ENCODE measurements around the gene ASTN2. TPM values are rescaled to one million over a fixed set of nuclear protein-coding genes. Genes with fewer than 3 reads are reported as not detected.

The ASTN2 gene
- total RNA-seq, 1 experiment from 2014 or later: 4.8 TPM

- DNase-seq (ENCODE audit: low read depth, low spot score) (no peak), ATAC-seq (no peak)
- Histone ChIP-seq H3K27me3 (ENCODE audit: insufficient read depth, low read length) (peaks cover 22% of the 10 kb centered on the region), H2AFZ (ENCODE audit: low read depth, low read length, poor library complexity, severe bottlenecking) (no peak overlapping the region), H3K9me2 (ENCODE audit: insufficient read depth) (no peaks in the 10 kb centered on the region), H3K4me2 (ENCODE audit: low read length) (no peak overlapping the region), H3K36me3 (ENCODE audit: control insufficient read depth in 1 of 2, insufficient read depth in 2 of 2, low read length in 2 of 2) (no peaks in the 10 kb centered on the region), H3K79me2 (ENCODE audit: insufficient read depth, low read length) (no peaks in the 10 kb centered on the region), H3K9ac (ENCODE audit: low read length) (no peak overlapping the region), H3K27ac (ENCODE audit: low read depth, low read length) (no peak overlapping the region), H3K4me3 (replicated peaks in 1 of 2; ENCODE audit: low read depth in 1 of 2, low read length in 2 of 2) (no peak overlapping the region), H3K4me1 (ENCODE audit: control insufficient read depth in 1 of 2, insufficient read depth in 2 of 2, low read length in 2 of 2) (no peaks in the 10 kb centered on the region), H3K9me3 (ENCODE audit: control insufficient read depth in 1 of 2, insufficient read depth in 1 of 2, low read depth in 1 of 2, low read length in 2 of 2) (no peaks in the 10 kb centered on the region), H4K20me1 (ENCODE audit: insufficient read depth) (no peaks in the 10 kb centered on the region)
- POLR2A ChIA-PET: no interaction called here
- no peak for TF ChIP-seq SIN3A (IDR thresholded peaks at IDR 0.05; ENCODE audit: low read depth)
- no peak for TF ChIP-seq TCF7L2 (IDR thresholded peaks at IDR 0.05; ENCODE audit: borderline replicate concordance, extremely low read depth, insufficient read depth, insufficient read length)
- no peak for TF ChIP-seq SRF (IDR thresholded peaks at IDR 0.05; ENCODE audit: low read depth)
- TF ChIP-seq ZFX (IDR thresholded peaks at IDR 0.05): no peak
- no peak for TF ChIP-seq CTCF (IDR thresholded peaks at IDR 0.05 in 2 of 3, conservative IDR thresholded peaks at IDR 0.05 in 1 of 3; ENCODE audit: borderline replicate concordance in 1 of 3, insufficient read depth in 1 of 3, low read depth in 2 of 3, low read length in 2 of 3)
- TF ChIP-seq SP1 (IDR thresholded peaks at IDR 0.05; ENCODE audit: low read depth): no peak
- no peak for TF ChIP-seq EZH2phosphoT487 (IDR thresholded peaks at IDR 0.05; ENCODE audit: borderline replicate concordance)
- no peak for TF ChIP-seq JUND (IDR thresholded peaks at IDR 0.05)
- TF ChIP-seq ZNF274 (IDR thresholded peaks at IDR 0.05; ENCODE audit: low read depth, low read length): no peak
- TF ChIP-seq ATF3 (IDR thresholded peaks at IDR 0.05): no peak
- no peak for TF ChIP-seq MAX (IDR thresholded peaks at IDR 0.05)
- TF ChIP-seq REST (IDR thresholded peaks at IDR 0.05; ENCODE audit: low read depth): no peak
- TF ChIP-seq EZH2 (IDR thresholded peaks at IDR 0.05): no peak
- intact Hi-C loops (cut with micrococcal nuclease): no loop called here
- CTCF ChIA-PET: no interaction called here
- RAD21 ChIA-PET (ENCODE audit: low non-redundant PET in 1 of 2, low total read pairs in 2 of 2, uncharacterized antibody in 2 of 2, unreplicated experiment in 2 of 2): no interaction called here
- BruUV-seq (replicated peaks): no TSS peak
These were observed 637.7 kb downstream of the ASTN2 start for GRCh38 chr9:116777116-116777515.
